NCI-H345 treated with DMSO at 0.1 percent for 48 hours (cell line): ENCODE data around the gene IL17D.
"Not testable (repeated sequence)": the region's sequence is repeated elsewhere in the genome, so short reads cannot be mapped to it uniquely, and the experiment has no call there.

Experiments
- DNase-seq: peaks from one replicate; lab custom pipeline; 2025; ENCODE audit not compliant: unreplicated experiment; lab: John Stamatoyannopoulos, UW

Gene IL17D, protein sequence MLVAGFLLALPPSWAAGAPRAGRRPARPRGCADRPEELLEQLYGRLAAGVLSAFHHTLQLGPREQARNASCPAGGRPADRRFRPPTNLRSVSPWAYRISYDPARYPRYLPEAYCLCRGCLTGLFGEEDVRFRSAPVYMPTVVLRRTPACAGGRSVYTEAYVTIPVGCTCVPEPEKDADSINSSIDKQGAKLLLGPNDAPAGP

DNA sequence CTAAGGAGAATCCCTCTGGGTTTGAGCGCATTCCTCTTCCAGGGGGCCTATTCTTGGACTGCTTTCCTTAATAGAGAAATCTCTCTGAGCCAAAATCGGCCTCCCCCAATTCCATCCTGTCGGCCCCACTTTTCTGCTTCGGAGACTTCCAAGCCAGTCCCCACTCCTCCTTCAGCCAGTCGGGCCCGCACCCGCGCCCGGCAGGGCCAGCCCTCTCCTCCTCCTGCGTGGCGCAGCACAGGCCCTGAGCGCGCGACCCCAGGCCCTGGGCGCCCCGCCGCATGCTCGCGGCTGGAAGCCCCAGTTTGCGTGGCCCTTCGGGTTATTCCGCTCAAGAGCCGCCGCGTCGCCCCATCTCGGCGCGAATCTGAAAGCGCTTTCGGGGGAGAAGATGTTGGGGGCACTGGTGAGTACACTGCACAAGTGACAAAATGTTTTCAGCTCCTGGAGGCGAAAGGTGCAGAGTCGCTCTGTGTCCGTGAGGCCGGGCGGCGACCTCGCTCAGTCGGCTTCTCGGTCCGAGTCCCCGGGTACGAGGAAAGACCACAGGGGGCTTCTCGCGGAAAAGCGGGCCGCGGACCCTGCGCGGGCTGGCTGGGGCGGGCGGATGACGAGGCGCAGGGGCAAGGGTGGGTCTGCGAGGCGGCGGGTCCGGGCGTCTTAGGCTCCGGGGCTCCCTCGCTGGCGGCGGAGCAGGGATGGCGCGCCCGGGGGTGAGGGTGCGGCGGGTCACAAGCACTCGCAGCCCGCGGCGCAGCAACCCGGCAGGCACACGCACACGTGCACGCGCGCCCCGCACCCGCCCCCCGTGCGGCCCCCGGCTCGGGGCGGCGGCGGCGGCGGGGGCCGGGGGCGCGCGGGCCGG is at the start of gene IL17D:
TSS of gene IL17D (plus strand) at position 785 of the 865 bp plus-strand sequence. CDS start 303 bp downstream, outside the sequence.
- no peak for DNase-seq

DNA sequence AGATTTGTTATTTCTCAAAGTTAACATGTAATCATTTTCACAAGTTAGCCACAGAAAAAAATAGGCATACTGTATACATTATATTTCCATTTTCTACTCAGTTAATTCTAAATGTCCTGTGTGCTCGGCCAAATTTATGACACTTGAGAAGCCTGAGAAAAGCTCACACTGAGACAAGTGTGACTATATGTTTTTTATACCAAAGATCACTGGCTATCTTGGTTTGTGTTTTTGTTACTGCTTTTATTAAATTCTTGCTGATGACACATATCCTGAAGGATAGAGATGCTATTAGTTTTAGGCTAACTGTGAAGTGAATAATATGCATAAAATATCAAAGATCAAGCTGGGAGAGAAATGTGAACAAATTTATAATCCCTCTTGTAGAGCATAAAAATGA is 49.3 kb upstream of the IL17D start:
- DNase-seq = no peak

- DNase-seq = no peak
These were observed 45.0 kb upstream of the IL17D start for GRCh38 chr13:20658451-20659040.

- DNase-seq = no peak
These were observed 39.1 kb upstream of the IL17D start for GRCh38 chr13:20664351-20664750.

DNA sequence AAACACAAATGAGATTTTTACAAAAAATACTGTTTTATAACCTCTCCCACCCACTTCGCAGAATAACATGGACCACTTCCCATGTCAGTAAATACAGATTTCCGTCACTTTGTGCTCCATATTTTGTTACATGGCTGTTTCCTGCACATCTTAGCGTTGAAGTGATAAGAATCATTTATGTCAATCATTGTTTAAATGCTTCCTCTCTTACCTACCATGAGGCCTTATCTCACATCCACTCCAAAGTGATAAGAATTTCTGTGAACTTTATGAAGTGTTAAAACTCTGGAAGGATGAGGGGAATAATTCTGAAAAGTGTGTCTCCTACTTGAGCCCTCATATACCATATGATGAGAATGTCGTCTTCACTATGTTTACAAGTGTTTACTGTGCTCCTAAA is 36.6 kb upstream of the IL17D start:
- DNase-seq = no peak

DNA sequence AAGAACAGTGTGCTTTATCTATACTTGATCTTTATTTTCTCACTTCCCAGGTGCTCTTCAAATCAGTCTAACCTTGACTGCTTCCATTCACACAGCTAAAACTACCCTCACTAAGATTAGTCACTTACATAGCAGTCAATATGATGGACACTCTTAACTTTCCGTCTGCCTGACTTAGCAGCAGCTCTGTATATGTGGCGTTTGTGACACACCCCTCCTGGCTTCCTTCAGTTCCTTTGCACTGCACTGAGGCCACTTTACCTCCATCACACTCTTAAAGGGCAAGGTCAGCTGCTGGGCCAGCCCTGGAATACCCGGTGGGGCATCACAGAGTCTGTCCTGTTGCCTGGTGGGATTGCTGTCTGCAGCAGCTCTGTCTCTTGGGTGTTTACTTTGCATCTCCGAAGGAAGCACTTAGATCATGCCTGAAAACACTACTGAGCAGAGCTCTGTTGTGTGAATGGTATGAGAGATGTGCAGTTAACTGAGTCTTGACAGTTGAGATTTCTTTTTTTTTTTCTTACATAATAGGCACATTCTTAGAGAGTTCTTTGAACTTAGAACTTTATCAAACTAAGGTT is 35.6 kb upstream of the IL17D start:
- no peak for DNase-seq

- no peak for DNase-seq
These were observed 34.3 kb upstream of the IL17D start for GRCh38 chr13:20669162-20669561.

DNA sequence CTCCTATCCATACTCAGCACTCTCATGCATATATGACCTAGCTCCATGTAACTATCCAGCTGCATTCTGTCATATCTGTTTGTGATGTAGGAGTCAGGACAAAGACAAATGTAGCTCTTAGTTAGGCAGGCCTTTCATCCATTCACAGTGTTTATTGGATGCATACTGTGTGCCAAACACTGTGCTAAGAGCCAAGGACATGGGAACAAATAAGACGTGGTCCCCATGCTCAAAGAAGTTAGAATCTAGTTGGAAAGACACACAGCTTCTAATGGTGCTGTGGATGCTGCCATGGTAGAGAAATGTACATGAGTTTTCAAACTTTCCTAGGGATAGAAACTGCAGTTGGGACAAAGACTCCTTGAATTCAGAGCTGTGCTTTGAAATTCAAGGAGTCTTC is 31.7 kb upstream of the IL17D start:
- DNase-seq = no peak

- no peak for DNase-seq
These were observed 30.7 kb upstream of the IL17D start for GRCh38 chr13:20672772-20673171.

DNA sequence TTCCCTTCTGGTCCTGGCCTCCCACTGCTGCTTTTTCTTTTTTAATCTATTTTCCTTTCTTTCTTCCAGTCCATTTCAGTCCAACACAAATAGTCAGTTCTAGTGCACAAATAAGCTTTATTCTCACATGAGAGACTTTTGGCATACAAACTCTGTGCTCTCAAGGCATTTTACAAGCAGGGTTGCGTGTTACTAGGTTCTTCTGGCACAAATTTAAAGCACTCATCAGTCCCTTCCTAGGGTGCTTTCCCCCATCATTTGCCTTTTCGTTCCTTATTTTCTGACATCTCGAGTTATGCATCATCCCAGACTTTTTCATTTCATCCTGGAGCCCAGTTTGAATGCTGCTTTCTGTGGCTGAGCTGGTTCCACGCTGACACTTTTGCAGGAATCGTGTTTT is 29.8 kb upstream of the IL17D start:
- no peak for DNase-seq

DNA sequence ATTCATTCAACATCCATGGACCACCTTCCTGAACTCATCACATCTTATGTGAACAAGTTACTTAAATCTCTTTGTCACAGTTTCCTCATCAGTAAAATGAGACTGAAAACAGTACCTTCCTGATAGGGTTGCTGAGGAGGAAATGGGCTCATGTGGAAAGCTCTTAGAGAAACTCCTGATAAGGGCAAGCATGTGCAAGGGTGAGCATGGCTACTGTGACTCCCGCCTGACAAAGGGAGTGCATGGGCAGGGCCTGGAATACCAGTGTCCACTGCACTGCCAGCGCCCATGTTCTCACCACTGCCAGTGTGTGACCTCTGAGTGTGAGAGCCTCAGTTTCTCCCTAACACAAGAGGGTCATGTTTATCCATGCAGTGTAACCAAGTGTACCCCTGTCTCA is 27.3 kb upstream of the IL17D start:
- DNase-seq = no peak

DNA sequence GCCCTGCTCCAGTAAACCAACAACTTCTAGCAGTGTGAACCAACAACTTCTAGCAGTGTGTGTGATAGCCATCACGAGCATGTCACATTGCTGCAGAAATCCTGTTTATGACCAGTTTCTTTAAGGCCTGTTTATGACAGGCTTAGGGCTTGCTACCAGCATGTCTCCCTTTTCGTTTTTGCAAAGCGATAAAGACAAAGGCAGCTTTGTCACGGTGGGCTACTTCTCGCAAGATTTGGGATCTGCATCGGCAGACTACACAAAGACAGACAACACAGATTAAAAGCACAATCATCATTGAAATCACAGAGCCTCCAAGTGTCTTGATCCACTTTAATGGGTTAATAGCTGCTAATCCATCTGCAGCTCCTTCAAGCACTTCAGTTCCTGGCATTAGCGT is 24.9 kb upstream of the IL17D start:
- not testable (repeated sequence) for DNase-seq

DNA sequence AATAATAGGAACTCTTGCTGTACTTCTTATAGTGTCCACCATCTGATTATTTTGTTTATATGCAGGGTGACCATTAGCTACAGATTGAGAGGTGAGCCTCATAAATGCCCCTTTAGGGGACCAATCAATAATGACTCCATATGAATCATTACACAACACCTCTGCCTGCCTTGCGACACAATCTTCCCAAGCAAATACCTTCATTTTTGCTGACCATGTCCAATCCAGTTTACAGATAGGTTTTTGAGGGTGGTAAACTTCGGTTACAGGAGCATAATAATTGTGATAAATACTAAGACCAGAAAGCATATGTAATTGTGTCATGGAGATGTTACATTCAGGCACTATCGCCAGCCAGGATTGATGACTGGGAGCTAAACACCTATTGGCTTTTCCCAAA is 23.6 kb upstream of the IL17D start:
- DNase-seq = no peak

GRCh38 chr13:20680416-20681080 is 23.0 kb upstream of the IL17D start:
- no peak for DNase-seq

DNA sequence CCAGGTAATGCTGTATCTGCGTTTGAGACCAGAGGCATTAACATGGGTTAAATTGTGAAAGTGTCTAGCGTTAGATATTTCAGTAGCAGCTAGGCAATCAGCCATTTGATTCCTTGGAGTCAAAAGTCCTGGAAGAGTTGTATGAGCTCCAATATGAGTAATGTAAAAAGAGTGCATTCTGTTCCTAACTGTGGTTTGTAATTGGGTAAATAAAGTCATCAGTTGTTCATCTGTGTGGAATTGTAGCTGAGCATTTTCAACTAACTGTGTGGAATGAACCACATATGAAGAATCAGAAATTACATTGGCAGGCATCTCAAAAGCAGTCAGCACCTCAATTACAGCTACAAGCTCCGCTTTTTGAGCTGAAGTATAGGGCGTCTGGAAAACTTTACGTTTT is 22.0 kb upstream of the IL17D start:
- DNase-seq = not testable (repeated sequence)

GRCh38 chr13:20682061-20682460 is 21.4 kb upstream of the IL17D start:
- DNase-seq = no peak

DNA sequence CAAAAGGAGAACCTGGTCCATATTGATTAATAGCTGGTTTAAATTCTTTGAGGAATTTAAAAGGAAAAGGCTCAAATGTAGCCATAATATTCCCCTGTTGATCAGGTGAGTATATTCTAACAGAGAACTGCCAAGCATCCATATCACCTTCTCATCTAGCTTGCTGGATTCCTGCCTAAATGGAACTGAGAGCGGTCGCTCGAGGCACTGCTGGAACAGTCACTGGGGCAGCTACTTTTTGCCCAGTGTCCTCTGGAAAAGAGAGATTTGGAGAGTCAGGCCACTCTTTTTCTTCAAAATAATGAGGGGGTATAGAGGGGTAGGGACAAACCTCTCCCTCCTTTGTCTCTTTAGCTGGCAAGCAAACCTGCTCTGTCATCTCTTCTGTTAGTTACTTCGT is 19.5 kb upstream of the IL17D start:
- DNase-seq = no peak

GRCh38 chr13:20684546-20684945 is 19.0 kb upstream of the IL17D start:
- DNase-seq = no peak

- no peak for DNase-seq
These were observed 18.4 kb upstream of the IL17D start for GRCh38 chr13:20685092-20685491.

GRCh38 chr13:20686167-20686566 is 17.3 kb upstream of the IL17D start:
- no peak for DNase-seq

DNA sequence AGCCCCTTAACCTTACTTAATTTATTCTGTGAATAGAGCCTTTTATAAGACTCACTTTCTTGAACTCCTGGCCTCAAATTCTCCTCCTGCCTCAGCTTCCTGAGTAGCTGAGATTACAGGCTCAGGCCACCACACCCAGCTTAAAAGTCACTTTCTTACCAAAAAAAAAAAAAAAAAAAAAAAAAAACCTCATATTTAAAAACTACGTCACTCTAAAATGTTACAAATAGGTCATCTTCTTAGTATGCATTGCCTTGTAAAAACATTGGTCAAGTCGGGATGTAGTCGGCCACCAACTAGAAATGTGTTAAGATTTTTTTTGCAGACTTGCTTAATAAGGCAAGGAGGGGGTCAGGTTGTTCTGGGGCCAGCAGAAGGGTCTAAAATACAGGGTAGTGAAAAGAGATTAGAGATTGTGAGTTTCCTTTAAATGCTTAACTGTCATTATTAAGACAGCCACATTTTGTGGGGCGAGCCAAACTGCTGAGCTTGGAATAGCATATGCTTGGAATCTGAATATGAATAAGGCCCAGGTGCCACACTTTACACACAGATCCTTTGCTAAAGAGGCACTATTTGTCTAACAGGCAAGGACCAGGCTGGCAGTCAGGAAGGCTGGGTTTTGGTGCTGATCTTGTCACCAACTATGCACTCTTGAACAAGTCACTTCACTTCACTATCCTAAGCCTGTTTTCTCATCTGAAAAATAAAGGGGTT is 16.5 kb upstream of the IL17D start:
- DNase-seq = no peak
